GM12878 (cell line): ENCODE results near the gene CCDC27. TPM values are rescaled to one million over a fixed set of nuclear protein-coding genes. Genes with fewer than 3 reads are reported as not detected.

Experiments used
- ATAC-seq: fragments of 200-7000 bp; cut with Tn5 transposase; 3 replicates; pipeline ENCODE4 v1.9.1; 2020; ENCODE audit warnings: mild to moderate bottlenecking, moderate library complexity
- BruUV-seq: library from RNA; stranded (reverse); fragments of 400-500 nt; replicated peaks from 2 replicates; lab custom pipeline; 2021; lab: Mats Ljungman, UMichigan
- CTCF ChIA-PET: fragments of 300-600 bp; sonication (Branson Sonifier 250); formaldehyde crosslinking; extraction: SDS; loops from one replicate; lab custom pipeline; 2021; ENCODE audit warnings: inconsistent platforms; lab: Yijun Ruan, JAX
- POLR2A ChIA-PET: fragments of 350-600 bp; formaldehyde crosslinking; extraction: SDS; loops from one replicate; lab custom pipeline; 2021; ENCODE audit warnings: inconsistent platforms; lab: Charles Lee
- RAD21 ChIA-PET: fragments of 300-600 bp; sonication (Branson Sonifier 250); formaldehyde crosslinking; loops from one replicate; lab custom pipeline; 2023; ENCODE audit warnings: antibody characterized with exemption; ENCODE audit not compliant: unreplicated experiment; lab: Charles Lee
- SMC1A ChIA-PET: fragments of 300-600 bp; sonication (Branson Sonifier 250); formaldehyde crosslinking; loops from one replicate; lab custom pipeline; 2023; ENCODE audit not compliant: unreplicated experiment, uncharacterized antibody; lab: Charles Lee
- DNase-seq: peaks from one replicate; pipeline ENCODE4 v3.0.0-alpha.2; 2011; ENCODE audit warnings: low read depth, low spot score
- FAIRE-seq: peaks from 3 replicates; lab custom pipeline; 2011; peaks lifted over from hg19 to GRCh38; lab: Jason Lieb, UNC
- H2AFZ ChIP-seq: 2 replicates; pipeline ENCODE4 v1.6.0; 2011; ENCODE audit warnings: low read depth, low read length, control low read depth; ENCODE audit not compliant: control insufficient read depth
- H3K27ac ChIP-seq: 2 replicates; pipeline ENCODE4 v1.5.1; 2011; ENCODE audit warnings: control low read depth; ENCODE audit not compliant: control insufficient read depth, insufficient read depth
- H3K27me3 ChIP-seq, 2 experiments: replicated peaks in 1 of 2; 2 replicates each; pipeline versions ENCODE4 v1.6.0 to v1.6.1; 2011; ENCODE audit warnings: low read length in 1 of 2; ENCODE audit not compliant: control insufficient read depth in 2 of 2, insufficient read depth in 2 of 2
- H3K36me3 ChIP-seq, 2 experiments: 2 replicates each; pipeline ENCODE4 v1.5.1; 2011; ENCODE audit warnings: low read length in 1 of 2; ENCODE audit not compliant: control insufficient read depth in 2 of 2, insufficient read depth in 2 of 2
- H3K4me1 ChIP-seq: 2 replicates; pipeline ENCODE4 v1.6.1; 2011; ENCODE audit warnings: mild to moderate bottlenecking, low read length, moderate library complexity, mixed read lengths; ENCODE audit not compliant: control insufficient read depth, insufficient read depth
- H3K4me2 ChIP-seq: 2 replicates; pipeline ENCODE4 v1.6.0; 2011; ENCODE audit warnings: control low read depth; ENCODE audit not compliant: control insufficient read depth, insufficient read depth
- H3K4me3 ChIP-seq: fragments of 200-600 bp; sonication (generic); 2 replicates; pipeline ENCODE4 v1.5.1; 2016
- H3K79me2 ChIP-seq: 2 replicates; pipeline ENCODE4 v1.6.0; 2011; ENCODE audit warnings: low read length; ENCODE audit not compliant: control insufficient read depth, insufficient read depth
- H3K9ac ChIP-seq: 2 replicates; pipeline ENCODE4 v1.8.0; 2011; ENCODE audit warnings: low read length, control low read depth, mixed read lengths; ENCODE audit not compliant: control insufficient read depth, insufficient read depth
- H3K9me3 ChIP-seq: replicated peaks from 3 replicates; pipeline ENCODE4 v1.5.1; 2011; ENCODE audit warnings: mild to moderate bottlenecking, low read length; ENCODE audit not compliant: control insufficient read depth, insufficient read depth
- H4K20me1 ChIP-seq: 2 replicates; pipeline ENCODE4 v1.6.0; 2011; ENCODE audit not compliant: control insufficient read depth, insufficient read depth
- CBX5 ChIP-seq: sonication (generic); IDR thresholded peaks from 2 replicates; pipeline ENCODE4 v1.6.1; 2016; ENCODE audit warnings: low read depth, moderate library complexity, mild to moderate bottlenecking, inconsistent platforms
- CEBPZ ChIP-seq: fragments of 150-350 bp; IDR thresholded peaks from 2 replicates; pipeline ENCODE4 v1.6.1; 2016; ENCODE audit warnings: low read depth, low read length
- IRF5 ChIP-seq: fragments of 450-650 bp; IDR thresholded peaks from 2 replicates; pipeline ENCODE4 v1.6.1; 2017; ENCODE audit warnings: borderline replicate concordance
- POLR2A ChIP-seq: IDR thresholded peaks from 2 replicates; pipeline ENCODE4 v1.6.1; 2011; ENCODE audit warnings: low read depth, mild to moderate bottlenecking, low read length
- SMARCA5 ChIP-seq: fragments of 450-650 bp; IDR thresholded peaks from 2 replicates; pipeline ENCODE4 v1.6.1; 2017; ENCODE audit warnings: mild to moderate bottlenecking
- TAF1 ChIP-seq: IDR thresholded peaks from 2 replicates; pipeline ENCODE4 v1.6.1; 2011; ENCODE audit warnings: mild to moderate bottlenecking, low read depth, low read length, borderline replicate concordance
- ZBED1 ChIP-seq: IDR thresholded peaks from 2 replicates; pipeline ENCODE4 v1.6.1; 2016; ENCODE audit warnings: borderline replicate concordance
- WGBS: methylation state at CpG from one replicate; pipeline ENCODE4 v1.1.6; 2016; ENCODE audit warnings: low lambda C conversion rate; ENCODE audit not compliant: insufficient replicate concordance, insufficient coverage; ENCODE audit errors: missing lambda C conversion rate; 5-methylcytosine and 5-hydroxymethylcytosine counted together
- in situ Hi-C: fragments of 300-500 bp; cut with MboI; formaldehyde crosslinking; loops from 9 replicates; pipeline ENCODE4 v1.14.3; 2018; ENCODE audit warnings: mixed read lengths
- intact Hi-C: fragments of 100-400 bp; cut with micrococcal nuclease; formaldehyde crosslinking; loops from one replicate; pipeline ENCODE4 v1.14.2; 2022; ENCODE audit not compliant: unreplicated experiment
- polyA plus RNA-seq, 11 experiments: library from polyadenylated mRNA; depleted of rRNA in 4 of 11; unstranded in 6 of 11; stranded (reverse) in 5 of 11; fragments of >200 nt; fragmentation: Nextera tagmentation in 4 of 11; fragmentation: Illumina TruSeq in 1 of 11; extraction: Ambion mirVana in 4 of 11; extraction: Trizol in 1 of 11; gene quantifications; 1 replicate in 1 of 11; 2 replicates in 10 of 11; pipeline versions ENCODE4 v1.2.1 to v1.2.3, GENCODE V29; 2011 to 2016; ENCODE audit warnings: inconsistent platforms in 2 of 11, missing spikeins in 2 of 11, low read depth in 1 of 11
- total RNA-seq, 4 experiments: library from RNA; depleted of rRNA in 3 of 4; stranded (reverse); fragments of >200 nt in 3 of 4; fragmentation: Illumina TruSeq in 1 of 4; extraction: Trizol in 1 of 4; gene quantifications; 2 replicates each; pipeline versions ENCODE4 v1.2.1 to v1.2.3, GENCODE V29; 2013 to 2021
- TF ChIP-seq, protein P1 (sequence below): IDR thresholded peaks from 2 replicates; pipeline ENCODE4 v1.6.1; 2011; ENCODE audit warnings: low read depth, mild to moderate bottlenecking, low read length, moderate library complexity, borderline replicate concordance; ENCODE audit errors: extremely low read depth

The CCDC27 gene
- total and polyA plus RNA-seq, 10 of the 15 experiments (the other 5 are each of a cell fraction or from before 2014, with no cell fraction given), result 0.05 TPM; not detected in 9

DNA sequence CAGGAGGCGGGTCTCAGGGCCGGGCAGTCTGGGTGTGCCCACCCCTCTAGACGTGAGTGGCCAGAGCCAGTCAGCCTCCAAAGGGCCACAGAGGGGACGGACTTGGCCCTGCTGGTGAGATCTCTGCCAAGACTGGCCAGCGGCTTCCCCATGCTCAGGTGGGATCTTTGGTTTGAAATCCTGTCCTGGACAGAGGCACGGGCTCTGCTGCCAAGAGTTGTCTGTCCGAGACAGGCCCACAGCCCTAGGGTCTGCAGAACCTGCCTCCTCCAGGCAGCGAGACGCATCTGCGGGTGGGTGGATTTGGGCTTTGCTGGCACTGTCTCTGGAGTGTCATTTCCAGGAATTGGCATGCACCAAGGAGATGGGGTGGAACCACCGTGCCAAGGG, 44.3 kb upstream of the CCDC27 start:
- in situ Hi-C loops, result no loop called here
- POLR2A ChIA-PET, result no interaction called here
- CTCF ChIA-PET, result interaction anchor here (1.4 kb wide), 1 partner anchor 17 kb away, joined by 4 read pairs; no protein-coding TSS in a partner anchor
- SMC1A ChIA-PET, result no interaction called here
- Histone ChIP-seq H4K20me1 (no peaks in the 10 kb centered on the region; the same call in none of the 2 replicates), H3K9me3 (no peaks in the 10 kb centered on the region), H3K36me3 (peaks cover 0 to 37% of the 10 kb centered on the region in 2 experiments; a peak in 2 of 4 replicates), H3K9ac (no peak overlapping the region)
- 81% methylated on average over 11 of the region's 11 CpGs for WGBS
- DNase-seq (no peak), ATAC-seq (no peak)
- no peak for TF ChIP-seq IRF5
- no peak for TF ChIP-seq TAF1
- no peak for TF ChIP-seq SMARCA5
- no peak for TF ChIP-seq CEBPZ
- no peak for TF ChIP-seq ZBED1
- TF ChIP-seq, protein P1, sequence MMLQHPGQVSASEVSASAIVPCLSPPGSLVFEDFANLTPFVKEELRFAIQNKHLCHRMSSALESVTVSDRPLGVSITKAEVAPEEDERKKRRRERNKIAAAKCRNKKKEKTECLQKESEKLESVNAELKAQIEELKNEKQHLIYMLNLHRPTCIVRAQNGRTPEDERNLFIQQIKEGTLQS, result no peak
- TF ChIP-seq CBX5, result no peak
- no peak for TF ChIP-seq POLR2A
- TF ChIP-seq, all 136 proteins: peak for 0
- Histone ChIP-seq H3K4me1 (no peaks in the 10 kb centered on the region), H3K4me3 (no peak overlapping the region), H3K27me3 (no peaks in the 10 kb centered on the region), H3K79me2 (no peaks in the 10 kb centered on the region), H3K27ac (no peak overlapping the region), H2AFZ (no peak overlapping the region), H3K4me2 (no peak overlapping the region)
- intact Hi-C loops, result no loop called here
- no TSS peak for BruUV-seq
- no peak for FAIRE-seq
- RAD21 ChIA-PET, result no interaction called here
